Activated T-helper 1 cell treated with anti-CD3 and anti-CD28 coated beads, Interleukin-12 subunit alpha, Interleukin-12 subunit beta, Interleukin-2, Interleukin-4 antibody, amounts not matched to agents 30 ng/mL and 10 ng/mL and 1 ng/mL, durations not matched to agents 14 hours and 24 hours and 36 hours (primary cell): ENCODE results near the gene PATJ. TPM values are rescaled to one million over a fixed set of nuclear protein-coding genes. Genes with fewer than 3 reads are reported as not detected.

ENCODE experiments used
- DNase-seq: peaks from one replicate; pipeline ENCODE4 v3.0.0; 2021; ENCODE audit warnings: low spot score
- H3K27ac Mint-ChIP-seq: one replicate; pipeline ENCODE4 v1.8.0; 2021; ENCODE audit warnings: mild to moderate bottlenecking, mixed read lengths
- H3K27me3 Mint-ChIP-seq: one replicate; pipeline ENCODE4 v1.8.0; 2022; ENCODE audit warnings: mild to moderate bottlenecking, moderate library complexity, mixed read lengths; ENCODE audit not compliant: insufficient read depth
- H3K36me3 Mint-ChIP-seq: one replicate; pipeline ENCODE4 v1.8.0; 2021; ENCODE audit warnings: low read depth, mixed read lengths
- H3K4me1 Mint-ChIP-seq: one replicate; pipeline ENCODE4 v1.8.0; 2021; ENCODE audit warnings: low read depth, mixed read lengths
- H3K4me3 Mint-ChIP-seq: one replicate; pipeline ENCODE4 v1.8.0; 2021; ENCODE audit warnings: mild to moderate bottlenecking, moderate library complexity, mixed read lengths
- H3K9me3 Mint-ChIP-seq: one replicate; pipeline ENCODE4 v1.8.0; 2021; ENCODE audit warnings: mixed read lengths
- intact Hi-C: fragments of 100-400 bp; cut with micrococcal nuclease; formaldehyde crosslinking; loops from one replicate; pipeline ENCODE4 v1.15.1; 2024
- total RNA-seq: library from RNA; stranded (reverse); gene quantifications from 2 replicates; pipeline ENCODE4 v1.2.3, GENCODE V29; 2022

Gene PATJ
- total RNA-seq, 1 donor from 2014 or later: 5.1 TPM

DNA sequence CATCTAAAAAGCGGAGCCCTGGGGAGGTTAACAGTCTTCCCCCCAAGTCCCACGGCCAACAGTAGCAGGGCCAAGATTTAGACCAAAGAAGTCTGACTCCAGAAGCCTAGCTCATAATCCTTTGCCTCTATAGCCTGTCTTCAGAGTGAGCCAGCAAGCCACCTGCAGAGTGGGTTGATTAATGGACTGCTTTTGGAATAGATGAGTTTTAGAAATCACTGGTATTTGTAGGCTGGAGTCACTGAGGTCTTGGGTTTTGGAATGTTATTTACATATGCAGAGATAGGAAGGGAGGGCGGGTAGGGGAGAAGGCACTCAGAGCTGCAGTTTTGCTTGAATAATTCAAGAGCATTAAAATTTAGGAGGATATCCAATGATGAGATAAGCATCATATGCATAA, 361.6 kb downstream of the PATJ start:
- Mint-ChIP-seq H3K36me3 (no peaks in the 10 kb centered on the region), H3K27me3 (no peaks in the 10 kb centered on the region), H3K27ac (no peak overlapping the region), H3K4me3 (no peak overlapping the region), H3K9me3 (no peaks in the 10 kb centered on the region), H3K4me1 (no peaks in the 10 kb centered on the region)
- DNase-seq: no peak
- intact Hi-C loops: no loop called here

DNA sequence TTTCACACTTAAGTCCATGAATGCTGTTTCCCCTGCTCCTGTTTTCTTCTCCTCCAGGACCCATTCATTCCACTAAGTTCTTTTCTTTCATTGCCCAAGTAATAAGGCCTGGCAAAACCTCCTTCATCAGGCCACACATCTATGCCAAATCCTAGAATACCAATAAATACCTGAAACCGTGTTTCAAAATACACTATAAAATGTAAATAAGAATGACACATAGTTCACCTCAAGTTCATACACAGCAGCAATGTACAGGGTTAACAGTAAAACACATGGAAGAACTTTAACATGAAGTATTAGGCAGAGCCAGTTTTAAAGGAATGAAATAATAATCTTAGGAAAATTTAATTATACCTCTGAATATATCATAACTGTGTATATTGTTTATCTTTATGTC, 365.6 kb downstream of the PATJ start:
- intact Hi-C loops: no loop called here
- H3K9me3 Mint-ChIP-seq: no peaks in the 10 kb centered on the region
- H3K4me3 Mint-ChIP-seq: no peak overlapping the region
- DNase-seq: no peak
- no peak overlapping the region for H3K27ac Mint-ChIP-seq
- no peaks in the 10 kb centered on the region for H3K27me3 Mint-ChIP-seq
- no peaks in the 10 kb centered on the region for H3K4me1 Mint-ChIP-seq
- no peaks in the 10 kb centered on the region for H3K36me3 Mint-ChIP-seq

DNA sequence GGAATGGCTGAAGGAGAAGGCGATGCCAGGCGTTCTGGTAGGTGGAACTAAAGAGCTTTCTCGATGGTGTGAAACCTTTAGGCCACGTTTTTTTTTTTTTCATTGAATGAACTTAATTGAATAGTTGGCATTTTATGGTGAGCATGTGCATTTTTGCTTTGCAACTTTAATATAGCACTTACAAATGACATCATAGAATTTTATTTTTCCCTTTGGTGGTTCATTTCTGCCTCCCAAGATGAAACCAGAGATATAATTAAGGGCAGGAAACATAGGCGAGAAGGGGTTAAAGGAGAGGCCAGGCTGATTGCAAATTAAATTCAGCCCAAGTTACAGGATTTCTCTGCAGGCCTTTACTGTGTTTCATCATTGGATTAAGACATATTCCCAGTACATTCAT, 366.8 kb downstream of the PATJ start:
- intact Hi-C loops: no loop called here
- H3K27ac Mint-ChIP-seq: no peak overlapping the region
- H3K27me3 Mint-ChIP-seq: no peaks in the 10 kb centered on the region
- H3K36me3 Mint-ChIP-seq: no peaks in the 10 kb centered on the region
- no peaks in the 10 kb centered on the region for H3K9me3 Mint-ChIP-seq
- H3K4me1 Mint-ChIP-seq: no peaks in the 10 kb centered on the region
- DNase-seq: no peak
- no peak overlapping the region for H3K4me3 Mint-ChIP-seq

DNA sequence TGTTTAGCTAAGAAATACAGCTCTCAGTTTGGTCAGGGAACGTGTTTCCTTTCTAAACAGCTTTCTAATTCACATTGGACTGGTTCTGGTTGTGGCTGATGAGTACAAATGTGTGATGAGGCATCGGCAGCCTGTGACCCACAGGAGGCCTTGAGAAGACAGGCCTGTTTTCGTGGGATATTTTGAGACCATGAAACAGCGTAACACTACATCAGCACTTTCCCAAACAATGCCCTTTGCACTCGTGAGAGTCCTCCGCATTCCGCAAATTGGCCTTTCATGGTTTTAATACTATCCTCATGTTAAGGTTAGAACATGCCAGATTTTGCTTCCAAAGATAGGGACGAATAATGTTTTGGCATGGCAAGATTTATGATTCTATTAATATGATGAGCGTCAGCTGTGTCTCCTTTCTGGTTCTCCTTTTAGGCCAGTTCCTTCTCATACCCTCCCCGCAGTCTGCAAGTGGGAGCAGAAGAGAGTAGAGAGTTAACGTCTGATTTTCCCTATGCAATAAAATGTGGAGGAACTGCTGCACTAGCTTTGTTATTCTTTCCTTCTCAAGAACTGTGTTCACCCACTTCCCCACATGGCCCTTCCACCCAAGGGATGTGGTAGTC, 368.0 kb downstream of the PATJ start:
- Mint-ChIP-seq H3K4me1 (no peaks in the 10 kb centered on the region), H3K9me3 (no peaks in the 10 kb centered on the region), H3K27ac (peak overlapping the region; percentile 1), H3K4me3 (no peak overlapping the region), H3K27me3 (no peaks in the 10 kb centered on the region), H3K36me3 (no peaks in the 10 kb centered on the region)
- intact Hi-C loops: no loop called here
- no peak for DNase-seq

DNA sequence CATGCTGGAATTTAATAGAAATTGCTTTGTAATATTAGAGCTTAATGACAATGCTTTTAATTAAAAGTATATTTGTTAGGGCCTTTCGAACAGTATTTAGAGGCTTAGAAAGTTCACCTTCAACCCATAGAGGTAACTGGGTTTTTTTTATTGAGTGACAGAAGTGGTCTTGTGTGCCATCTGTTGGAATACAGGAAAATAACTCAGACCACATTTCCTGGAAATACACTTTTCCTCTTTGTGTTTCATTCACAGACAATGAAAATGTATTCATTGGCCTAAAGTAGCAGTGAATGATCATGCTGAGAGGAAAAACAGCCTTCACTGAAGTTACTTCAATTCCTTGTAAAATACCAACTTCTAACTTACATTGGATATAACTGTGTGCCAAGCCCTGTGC, 368.8 kb downstream of the PATJ start:
- intact Hi-C loops: no loop called here
- Mint-ChIP-seq H3K36me3 (no peaks in the 10 kb centered on the region), H3K27me3 (no peaks in the 10 kb centered on the region)

DNA sequence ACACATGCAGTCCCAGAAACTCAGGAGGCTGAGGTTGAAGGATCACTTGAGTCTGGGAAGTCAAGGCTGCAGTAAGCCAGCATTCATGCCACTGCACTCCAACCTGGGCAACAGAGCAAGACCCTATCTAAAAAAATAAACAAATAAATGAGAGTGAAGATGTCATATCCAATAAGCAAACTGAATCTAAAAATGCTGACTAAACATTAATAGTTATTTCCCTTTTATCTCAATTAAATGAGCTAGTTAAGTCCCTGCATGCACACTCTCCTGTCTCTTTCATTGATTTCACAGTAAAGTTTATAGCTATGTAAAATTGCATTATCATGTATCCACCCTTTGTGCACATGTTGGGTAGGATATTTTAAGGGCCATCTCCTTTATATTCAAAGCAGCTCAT, 371.2 kb downstream of the PATJ start:
- H3K36me3 Mint-ChIP-seq: no peaks in the 10 kb centered on the region
- H3K27me3 Mint-ChIP-seq: no peaks in the 10 kb centered on the region
- no peak overlapping the region for H3K27ac Mint-ChIP-seq
- no peak for DNase-seq
- no peak overlapping the region for H3K4me3 Mint-ChIP-seq
- intact Hi-C loops: no loop called here
- H3K9me3 Mint-ChIP-seq: no peaks in the 10 kb centered on the region
- H3K4me1 Mint-ChIP-seq: no peaks in the 10 kb centered on the region

More for the DNA sequence above, 368.8 kb downstream of the PATJ start:
- no peak for DNase-seq
- Mint-ChIP-seq H3K27ac (no peak overlapping the region), H3K9me3 (no peaks in the 10 kb centered on the region), H3K4me3 (no peak overlapping the region), H3K4me1 (no peaks in the 10 kb centered on the region)

DNA sequence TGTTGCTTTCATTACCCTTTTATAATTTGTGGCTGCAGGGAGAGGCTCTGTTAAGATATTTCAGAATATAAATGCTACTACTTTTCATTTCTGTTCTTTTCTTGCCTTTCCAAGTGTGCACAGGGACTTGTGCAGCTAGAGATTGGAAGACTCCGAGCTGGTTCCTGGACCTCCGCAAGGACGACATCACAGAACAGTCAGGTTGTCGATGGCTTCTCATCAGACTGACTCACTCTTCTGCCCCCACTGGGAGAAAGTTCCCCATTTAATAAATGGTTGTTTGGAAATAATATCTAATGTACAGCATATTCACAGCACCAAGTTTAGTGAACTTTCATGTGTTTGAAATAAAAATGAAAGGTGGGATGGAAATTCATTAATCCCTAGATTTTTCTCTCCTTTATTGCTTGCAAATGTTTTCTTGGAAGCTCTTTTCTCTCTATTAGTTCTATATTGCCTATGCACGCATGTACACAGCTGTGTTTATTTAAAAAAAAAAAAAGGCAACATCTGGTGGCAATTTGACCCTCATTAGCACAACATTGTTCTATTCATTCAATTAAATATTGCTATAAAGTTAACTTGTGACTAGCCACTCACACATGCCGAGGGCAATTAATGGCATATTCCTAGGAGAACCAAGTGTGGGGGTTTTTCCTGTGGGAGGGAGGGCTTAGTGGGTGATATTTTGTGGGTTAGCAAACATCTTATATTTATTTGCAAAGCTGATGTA, 374.9 kb downstream of the PATJ start:
- no peaks in the 10 kb centered on the region for H3K4me1 Mint-ChIP-seq
- DNase-seq: no peak
- H3K36me3 Mint-ChIP-seq: no peaks in the 10 kb centered on the region
- intact Hi-C loops: no loop called here
- H3K27ac Mint-ChIP-seq: no peak overlapping the region
- no peaks in the 10 kb centered on the region for H3K9me3 Mint-ChIP-seq
- H3K4me3 Mint-ChIP-seq: no peak overlapping the region
- H3K27me3 Mint-ChIP-seq: no peaks in the 10 kb centered on the region

DNA sequence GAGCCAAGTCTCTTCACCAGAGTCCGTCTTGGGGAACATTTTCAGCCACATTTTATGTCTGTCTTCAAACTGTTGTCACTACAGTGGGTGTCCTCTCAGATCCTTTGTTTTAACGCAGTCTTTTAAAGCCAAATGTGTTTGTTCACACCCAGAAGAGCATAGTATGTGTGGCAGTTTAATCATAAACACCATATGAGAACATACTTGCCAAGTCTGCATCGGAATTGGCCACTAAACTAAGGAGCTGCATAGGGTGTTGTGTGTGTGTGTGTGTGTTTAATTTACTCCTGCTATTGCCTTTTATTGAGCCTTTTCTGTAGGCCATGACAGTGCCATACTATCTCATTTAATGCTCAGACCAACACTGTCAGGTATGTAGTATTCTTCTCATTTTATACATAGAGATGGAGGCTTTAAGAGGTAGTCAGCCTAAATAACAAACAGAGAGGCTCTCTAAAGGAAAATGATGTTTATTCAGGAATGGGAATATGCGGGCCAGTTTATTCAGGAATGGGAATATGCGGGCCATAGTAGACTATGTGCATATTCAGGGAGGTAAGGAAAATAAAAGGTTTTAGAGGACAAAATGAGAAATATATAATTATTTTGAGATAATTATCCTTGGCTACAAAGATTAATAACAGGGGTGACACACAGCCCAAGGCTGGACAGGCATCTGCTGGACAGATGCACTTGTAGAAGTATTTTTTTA, 384.5 kb downstream of the PATJ start:
- no peak for DNase-seq
- Mint-ChIP-seq H3K27me3 (no peaks in the 10 kb centered on the region), H3K4me1 (no peaks in the 10 kb centered on the region), H3K27ac (no peak overlapping the region), H3K36me3 (no peaks in the 10 kb centered on the region), H3K9me3 (no peaks in the 10 kb centered on the region), H3K4me3 (no peak overlapping the region)
- intact Hi-C loops: no loop called here

DNA sequence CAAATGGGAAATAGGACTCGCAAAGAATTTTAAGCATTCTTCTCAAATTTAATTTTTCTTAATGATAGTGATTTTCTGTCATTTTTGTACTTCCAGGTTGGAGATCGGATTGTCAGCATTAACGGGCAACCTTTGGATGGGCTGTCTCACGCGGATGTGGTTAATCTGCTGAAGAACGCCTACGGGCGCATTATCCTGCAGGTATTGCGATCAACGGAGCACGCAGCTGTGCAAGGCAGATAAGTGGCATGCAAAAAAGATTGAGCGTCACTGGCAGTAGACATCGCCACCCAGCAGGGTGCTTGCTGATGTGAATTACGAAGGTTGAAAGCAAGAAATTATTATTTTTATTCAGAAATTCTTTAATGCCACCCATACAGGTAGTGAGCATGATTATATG, 386.5 kb downstream of the PATJ start:
- no peak for DNase-seq
- Mint-ChIP-seq H3K27ac (no peak overlapping the region), H3K36me3 (no peaks in the 10 kb centered on the region), H3K4me3 (no peak overlapping the region), H3K4me1 (no peaks in the 10 kb centered on the region), H3K9me3 (no peaks in the 10 kb centered on the region), H3K27me3 (no peaks in the 10 kb centered on the region)
- intact Hi-C loops: no loop called here

DNA sequence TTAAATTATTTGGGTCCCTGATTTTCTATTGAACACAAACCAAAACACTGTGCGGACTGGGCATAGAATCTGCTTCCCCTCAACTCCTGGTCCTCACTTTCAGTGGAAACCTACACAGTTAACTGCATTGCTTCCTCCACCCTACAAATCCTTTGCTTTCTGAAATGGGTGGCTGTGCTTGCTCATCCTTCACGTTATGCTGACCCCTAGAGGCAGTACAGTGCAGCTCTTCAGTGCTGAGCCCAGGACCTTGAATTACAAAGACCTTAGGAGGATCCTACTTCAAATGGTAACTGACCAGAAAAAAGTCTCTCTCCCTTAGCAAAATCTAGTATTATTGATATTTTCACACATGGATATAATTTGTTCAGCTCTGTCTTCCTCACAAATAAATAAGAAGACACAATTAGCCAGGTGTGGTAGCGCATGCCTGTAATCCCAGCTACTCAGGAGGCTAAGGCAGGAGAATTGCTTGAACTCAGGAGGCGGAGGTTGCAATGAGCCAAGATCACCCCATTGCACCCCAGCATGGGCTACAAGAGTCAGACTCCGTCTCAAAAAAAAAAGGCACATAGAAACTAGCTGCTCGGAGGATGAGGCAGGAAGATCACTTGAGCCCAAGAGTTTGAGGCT, 388.9 kb downstream of the PATJ start:
- H3K4me1 Mint-ChIP-seq: no peaks in the 10 kb centered on the region
- H3K27ac Mint-ChIP-seq: no peak overlapping the region
- no peaks in the 10 kb centered on the region for H3K27me3 Mint-ChIP-seq
- H3K36me3 Mint-ChIP-seq: no peaks in the 10 kb centered on the region
- no peaks in the 10 kb centered on the region for H3K9me3 Mint-ChIP-seq
- peak; percentile 3 for DNase-seq
- intact Hi-C loops: loop anchor here (1.0 kb wide), 1 partner anchor 49 kb away; no protein-coding TSS in a partner anchor
- H3K4me3 Mint-ChIP-seq: no peak overlapping the region

DNA sequence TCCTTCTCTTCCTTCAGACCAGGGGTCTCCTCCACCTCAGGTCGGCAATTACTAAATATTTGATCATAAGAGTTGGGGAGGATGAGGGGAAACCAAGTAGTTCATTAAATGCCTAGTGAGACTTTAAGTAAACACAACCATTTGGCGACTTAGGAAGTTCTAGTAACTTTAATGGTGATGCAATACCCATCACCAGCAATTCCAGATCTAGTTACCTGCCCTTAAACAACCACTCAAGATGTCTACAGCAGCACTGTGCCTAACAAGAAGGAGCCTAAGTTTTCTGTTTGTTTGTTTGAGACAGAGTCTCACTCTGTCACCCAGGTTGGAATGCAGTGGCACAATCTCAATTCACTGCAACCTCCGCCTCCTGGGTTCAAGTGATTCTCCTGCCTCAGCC, 395.7 kb downstream of the PATJ start:
- Mint-ChIP-seq H3K36me3 (no peaks in the 10 kb centered on the region), H3K27me3 (no peaks in the 10 kb centered on the region), H3K4me1 (no peaks in the 10 kb centered on the region), H3K9me3 (no peaks in the 10 kb centered on the region), H3K27ac (no peak overlapping the region), H3K4me3 (no peak overlapping the region)
- intact Hi-C loops: no loop called here
- no peak for DNase-seq

DNA sequence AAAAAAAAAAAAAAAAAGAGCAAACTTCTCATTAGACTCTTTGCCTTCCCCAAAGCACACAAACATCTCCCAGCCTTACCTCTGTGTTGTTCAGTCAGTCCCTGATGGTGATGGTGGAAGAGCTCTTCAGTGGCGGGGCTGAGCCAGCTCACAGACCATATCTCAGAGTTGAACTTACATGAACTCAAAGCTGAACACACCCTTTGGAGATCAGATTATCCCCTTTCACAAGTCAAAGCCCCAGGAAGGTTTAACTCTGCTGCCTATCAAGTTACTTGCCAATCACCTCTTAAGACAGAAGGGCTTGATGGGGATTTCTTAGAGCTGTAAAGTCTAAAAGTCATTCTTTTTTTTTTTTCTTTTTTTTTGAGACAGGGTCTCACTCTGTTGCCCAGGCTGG, 397.1 kb downstream of the PATJ start:
- H3K27me3 Mint-ChIP-seq: no peaks in the 10 kb centered on the region
- H3K9me3 Mint-ChIP-seq: no peaks in the 10 kb centered on the region
- no peaks in the 10 kb centered on the region for H3K36me3 Mint-ChIP-seq
- DNase-seq: no peak
- no peak overlapping the region for H3K4me3 Mint-ChIP-seq
- intact Hi-C loops: no loop called here
- H3K4me1 Mint-ChIP-seq: no peaks in the 10 kb centered on the region
- no peak overlapping the region for H3K27ac Mint-ChIP-seq

DNA sequence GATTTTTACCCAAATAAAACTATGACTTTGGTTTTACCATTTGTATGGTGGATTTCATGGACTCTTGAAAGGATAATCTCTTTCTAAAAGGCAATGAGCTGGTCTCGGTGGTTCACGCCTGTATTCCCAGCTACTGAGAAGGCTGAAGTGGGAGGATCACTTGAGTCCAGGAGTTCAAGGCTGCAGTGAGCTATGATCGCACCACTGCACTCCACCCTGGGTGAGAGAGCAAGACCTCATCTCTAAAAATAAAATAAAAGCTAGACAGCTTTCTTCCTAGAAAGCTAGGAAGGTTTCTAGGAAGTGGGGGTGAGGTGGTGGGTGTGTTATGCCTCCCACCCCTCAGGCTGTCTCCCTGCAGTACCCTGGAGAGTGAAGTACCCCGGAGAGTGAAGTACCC, 398.4 kb downstream of the PATJ start:
- no peak overlapping the region for H3K4me3 Mint-ChIP-seq
- intact Hi-C loops: no loop called here
- no peak for DNase-seq
- H3K4me1 Mint-ChIP-seq: no peaks in the 10 kb centered on the region
- no peaks in the 10 kb centered on the region for H3K36me3 Mint-ChIP-seq
- no peaks in the 10 kb centered on the region for H3K9me3 Mint-ChIP-seq
- no peaks in the 10 kb centered on the region for H3K27me3 Mint-ChIP-seq
- no peak overlapping the region for H3K27ac Mint-ChIP-seq
